ENCODE measurements around the gene CCDC170.
"Not testable (repeated sequence)": the region's sequence is repeated elsewhere in the genome, so short reads cannot be mapped to it uniquely, and the experiment has no call there.

CCDC170 gene

DNA sequence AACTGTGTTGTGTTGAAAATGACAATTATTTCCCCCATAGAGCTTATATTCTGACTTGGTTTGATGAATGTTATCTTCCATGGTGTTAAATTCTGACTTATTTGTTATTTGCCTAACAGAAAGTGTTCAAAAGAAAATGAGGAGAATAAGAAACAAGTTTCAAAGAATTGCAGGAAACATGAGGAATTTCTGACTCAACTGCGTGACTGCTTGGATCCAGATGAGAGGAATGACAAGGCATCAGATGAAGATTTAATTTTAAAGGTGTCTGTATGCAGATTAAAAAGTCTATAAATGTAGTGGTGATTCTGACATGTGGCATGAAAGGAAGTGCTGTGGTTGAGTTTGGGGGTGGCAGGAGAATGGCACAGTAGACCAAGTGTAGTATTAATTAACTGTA lies 50.6 kb downstream of the CCDC170 start:
- Histone ChIP-seq H3K27me3 (ENCODE audit: insufficient read depth, low read length, poor library complexity, severe bottlenecking) (no peaks in the 10 kb centered on the region), H3K9me2 (replicated peaks; ENCODE audit: low read depth, low read length) (no peaks in the 10 kb centered on the region), H4K20me1 (ENCODE audit: insufficient read depth, low read length, poor library complexity, severe bottlenecking) (no peaks in the 10 kb centered on the region), H3K4me3 (ENCODE audit: low read length, poor library complexity, severe bottlenecking) (peak overlapping the region; percentile 3), H3K4me2 (ENCODE audit: low read depth, low read length, poor library complexity, severe bottlenecking) (peak overlapping the region; percentile 45), H3K36me3 (ENCODE audit: insufficient read depth, low read length) (no peaks in the 10 kb centered on the region), H3K9me3 (ENCODE audit: insufficient read depth, low read depth, low read length) (peaks cover 6% of the 10 kb centered on the region; the same call in 1 of the 2 replicates), H3F3A (ENCODE audit: low read depth) (no peaks in the 10 kb centered on the region), H3K9ac (ENCODE audit: low read depth, low read length, poor library complexity, severe bottlenecking) (no peak overlapping the region), H2AFZ (ENCODE audit: low read length) (no peak overlapping the region), H3K4me1 (ENCODE audit: insufficient read depth, low read length, poor library complexity, severe bottlenecking) (peaks cover 15% of the 10 kb centered on the region), H3K79me2 (ENCODE audit: insufficient read depth, low read length) (no peaks in the 10 kb centered on the region)
- no peak for TF ChIP-seq EZH2phosphoT487 (IDR thresholded peaks at IDR 0.05; ENCODE audit: borderline replicate concordance)
- TF ChIP-seq, protein P1, sequence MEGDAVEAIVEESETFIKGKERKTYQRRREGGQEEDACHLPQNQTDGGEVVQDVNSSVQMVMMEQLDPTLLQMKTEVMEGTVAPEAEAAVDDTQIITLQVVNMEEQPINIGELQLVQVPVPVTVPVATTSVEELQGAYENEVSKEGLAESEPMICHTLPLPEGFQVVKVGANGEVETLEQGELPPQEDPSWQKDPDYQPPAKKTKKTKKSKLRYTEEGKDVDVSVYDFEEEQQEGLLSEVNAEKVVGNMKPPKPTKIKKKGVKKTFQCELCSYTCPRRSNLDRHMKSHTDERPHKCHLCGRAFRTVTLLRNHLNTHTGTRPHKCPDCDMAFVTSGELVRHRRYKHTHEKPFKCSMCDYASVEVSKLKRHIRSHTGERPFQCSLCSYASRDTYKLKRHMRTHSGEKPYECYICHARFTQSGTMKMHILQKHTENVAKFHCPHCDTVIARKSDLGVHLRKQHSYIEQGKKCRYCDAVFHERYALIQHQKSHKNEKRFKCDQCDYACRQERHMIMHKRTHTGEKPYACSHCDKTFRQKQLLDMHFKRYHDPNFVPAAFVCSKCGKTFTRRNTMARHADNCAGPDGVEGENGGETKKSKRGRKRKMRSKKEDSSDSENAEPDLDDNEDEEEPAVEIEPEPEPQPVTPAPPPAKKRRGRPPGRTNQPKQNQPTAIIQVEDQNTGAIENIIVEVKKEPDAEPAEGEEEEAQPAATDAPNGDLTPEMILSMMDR (conservative IDR thresholded peaks at IDR 0.05; ENCODE audit: low read length) = no peak

GRCh38 chr6:151544884-151545283 lies 51.1 kb downstream of the CCDC170 start:
- not testable (repeated sequence) for H3K27me3 ChIP-seq (ENCODE audit: insufficient read depth, low read length, poor library complexity, severe bottlenecking); H3K9me3 ChIP-seq (ENCODE audit: insufficient read depth, low read depth, low read length); H3F3A ChIP-seq (ENCODE audit: low read depth); H3K9ac ChIP-seq (ENCODE audit: low read depth, low read length, poor library complexity, severe bottlenecking); H3K79me2 ChIP-seq (ENCODE audit: insufficient read depth, low read length); H2AFZ ChIP-seq (ENCODE audit: low read length); H3K9me2 ChIP-seq (replicated peaks; ENCODE audit: low read depth, low read length); H4K20me1 ChIP-seq (ENCODE audit: insufficient read depth, low read length, poor library complexity, severe bottlenecking); H3K36me3 ChIP-seq (ENCODE audit: insufficient read depth, low read length)
- Histone ChIP-seq H3K4me2 (ENCODE audit: low read depth, low read length, poor library complexity, severe bottlenecking) (peak overlapping the region; percentile 45), H3K4me1 (ENCODE audit: insufficient read depth, low read length, poor library complexity, severe bottlenecking) (peaks cover 15% of the 10 kb centered on the region), H3K4me3 (ENCODE audit: low read length, poor library complexity, severe bottlenecking) (peak overlapping the region; percentile 12)

DNA sequence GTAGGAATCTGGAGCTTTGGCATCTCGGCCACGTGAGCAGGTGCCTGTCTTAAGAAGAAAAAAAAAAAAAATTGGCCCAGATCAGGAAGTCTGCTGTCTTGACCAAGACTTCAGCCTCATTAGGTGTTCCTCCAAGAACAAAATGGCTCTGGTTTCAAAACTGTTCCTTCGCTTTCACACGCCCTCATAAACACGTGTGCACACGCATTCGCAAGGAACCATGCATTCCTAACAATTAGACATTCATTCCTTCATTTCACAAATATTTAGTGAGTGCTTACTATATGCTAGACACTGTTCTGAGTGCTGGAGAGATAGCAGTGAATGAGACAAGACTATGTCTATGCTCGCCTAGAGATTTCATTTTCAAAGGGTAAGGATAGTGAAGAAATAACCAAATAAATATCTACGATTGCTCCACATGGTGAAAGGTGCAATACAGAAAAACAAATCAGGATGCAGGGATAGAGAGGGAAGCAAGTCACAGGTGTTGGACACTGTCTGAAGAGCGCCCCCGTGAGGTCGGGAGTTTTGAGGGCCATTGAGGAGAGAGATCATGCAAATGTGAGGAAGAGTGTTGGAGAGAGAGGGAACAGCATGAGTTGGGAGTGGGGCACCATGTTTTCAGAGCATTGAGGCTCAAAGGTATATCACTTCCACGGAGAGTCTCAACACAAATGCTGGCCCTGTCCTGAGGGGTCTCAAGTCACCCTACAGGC lies 53.3 kb downstream of the CCDC170 start:
- H3K4me1 ChIP-seq (ENCODE audit: insufficient read depth, low read length, poor library complexity, severe bottlenecking) = peaks cover 22% of the 10 kb centered on the region
- no peaks in the 10 kb centered on the region for H3K9me2 ChIP-seq (replicated peaks; ENCODE audit: low read depth, low read length)
- H3K79me2 ChIP-seq (ENCODE audit: insufficient read depth, low read length) = no peaks in the 10 kb centered on the region
- peaks cover 13% of the 10 kb centered on the region for H3F3A ChIP-seq (ENCODE audit: low read depth)
- no peaks in the 10 kb centered on the region for H3K27me3 ChIP-seq (ENCODE audit: insufficient read depth, low read length, poor library complexity, severe bottlenecking)
- peaks cover 12% of the 10 kb centered on the region for H3K9me3 ChIP-seq (ENCODE audit: insufficient read depth, low read depth, low read length)
- H4K20me1 ChIP-seq (ENCODE audit: insufficient read depth, low read length, poor library complexity, severe bottlenecking) = no peaks in the 10 kb centered on the region
- H3K4me2 ChIP-seq (ENCODE audit: low read depth, low read length, poor library complexity, severe bottlenecking) = no peak overlapping the region
- no peak overlapping the region for H2AFZ ChIP-seq (ENCODE audit: low read length)
- no peak overlapping the region for H3K4me3 ChIP-seq (ENCODE audit: low read length, poor library complexity, severe bottlenecking)
- H3K36me3 ChIP-seq (ENCODE audit: insufficient read depth, low read length) = no peaks in the 10 kb centered on the region
- no peak overlapping the region for H3K9ac ChIP-seq (ENCODE audit: low read depth, low read length, poor library complexity, severe bottlenecking)
- no peak for TF ChIP-seq EZH2phosphoT487 (IDR thresholded peaks at IDR 0.05; ENCODE audit: borderline replicate concordance)
- TF ChIP-seq, protein P1 (conservative IDR thresholded peaks at IDR 0.05; ENCODE audit: low read length) = peak; percentile 24; the same call in 1 of the 2 replicates

GRCh38 chr6:151548201-151548600 lies 54.4 kb downstream of the CCDC170 start:
- Histone ChIP-seq H2AFZ (ENCODE audit: low read length) (no peak overlapping the region), H3K4me2 (ENCODE audit: low read depth, low read length, poor library complexity, severe bottlenecking) (no peak overlapping the region), H3K79me2 (ENCODE audit: insufficient read depth, low read length) (no peaks in the 10 kb centered on the region), H3K36me3 (ENCODE audit: insufficient read depth, low read length) (no peaks in the 10 kb centered on the region), H3K27me3 (ENCODE audit: insufficient read depth, low read length, poor library complexity, severe bottlenecking) (no peaks in the 10 kb centered on the region), H3K9me2 (replicated peaks; ENCODE audit: low read depth, low read length) (no peaks in the 10 kb centered on the region), H3K4me1 (ENCODE audit: insufficient read depth, low read length, poor library complexity, severe bottlenecking) (peaks cover 22% of the 10 kb centered on the region), H3F3A (ENCODE audit: low read depth) (peaks cover 15% of the 10 kb centered on the region), H3K9me3 (ENCODE audit: insufficient read depth, low read depth, low read length) (peaks cover 21% of the 10 kb centered on the region), H3K9ac (ENCODE audit: low read depth, low read length, poor library complexity, severe bottlenecking) (no peak overlapping the region), H4K20me1 (ENCODE audit: insufficient read depth, low read length, poor library complexity, severe bottlenecking) (no peaks in the 10 kb centered on the region), H3K4me3 (ENCODE audit: low read length, poor library complexity, severe bottlenecking) (no peak overlapping the region)
- TF ChIP-seq, protein P1 (conservative IDR thresholded peaks at IDR 0.05; ENCODE audit: low read length) = peak; percentile 19; the same call in 1 of the 2 replicates
- no peak for TF ChIP-seq EZH2phosphoT487 (IDR thresholded peaks at IDR 0.05; ENCODE audit: borderline replicate concordance)

All from Loucy (cell line).